Measurements from ENCODE around the gene CACNA1C. TPM values are rescaled to one million over a fixed set of nuclear protein-coding genes. Genes with fewer than 3 reads are reported as not detected.

CACNA1C gene
- polyA plus RNA-seq, 1 of the 3 experiments (the other 2 are of a cell fraction) = 1.5 TPM

GRCh38 chr12:2562400-2562799 lies 509.6 kb downstream of the CACNA1C start:
- WGBS (ENCODE audit: low lambda C conversion rate) = 13% methylated on average over 3 of the region's 3 CpGs
- Histone ChIP-seq H3K4me3 (ENCODE audit: low read depth in 2 of 2, low read length in 1 of 2) (no peak overlapping the region), H4K20me1 (ENCODE audit: insufficient read depth) (no peaks in the 10 kb centered on the region), H2AFZ (ENCODE audit: low read depth) (no peak overlapping the region), H3K9ac (no peak overlapping the region), H3K9me3 (no peaks in the 10 kb centered on the region), H3K79me2 (ENCODE audit: insufficient read depth) (no peaks in the 10 kb centered on the region), H3K4me1 (ENCODE audit: control insufficient read depth in 1 of 2, insufficient read depth in 2 of 2, low read depth in 1 of 2, low read length in 1 of 2) (peaks cover 0 to 23% of the 10 kb centered on the region in 2 experiments; a peak in 1 of 4 replicates), H3K9me2 (no peaks in the 10 kb centered on the region), H3K4me2 (no peak overlapping the region), H3F3A (replicated peaks; ENCODE audit: insufficient read depth) (no peaks in the 10 kb centered on the region), H3K27ac (ENCODE audit: low read depth in 2 of 2, low read length in 1 of 2) (no peak overlapping the region), H3K27me3 (ENCODE audit: insufficient read depth) (no peaks in the 10 kb centered on the region), H3K36me3 (replicated peaks in 1 of 2; ENCODE audit: control insufficient read depth in 1 of 2, insufficient read depth in 2 of 2, low read length in 1 of 2) (no peaks in the 10 kb centered on the region)
- CTCF ChIA-PET = interaction anchor here (0.7 to 1.3 kb wide), 2 partner anchors 21 to 222 kb away, joined by 3 to 4 read pairs; no protein-coding TSS in a partner anchor
- POLR2A ChIA-PET = no interaction called here
- DNase-seq = peak; percentile 55
- TF ChIP-seq REST (IDR thresholded peaks at IDR 0.05; ENCODE audit: low read depth, low read length) = no peak
- TF ChIP-seq SMC3 (IDR thresholded peaks at IDR 0.05; ENCODE audit: low read depth, low read length) = no peak
- 0 out of 2 replicates have a peak, but pooled peaks have one; percentile 55 for TF ChIP-seq RCOR1 (IDR thresholded peaks at IDR 0.05; ENCODE audit: low read length)
- TF ChIP-seq IRF3 (IDR thresholded peaks at IDR 0.05; ENCODE audit: low read depth, low read length) = no peak
- no peak for TF ChIP-seq RAD21 (IDR thresholded peaks at IDR 0.05; ENCODE audit: low read length)
- no peak for TF ChIP-seq PBX3 (IDR thresholded peaks at IDR 0.05)
- TF ChIP-seq TAF1 (IDR thresholded peaks at IDR 0.05; ENCODE audit: borderline replicate concordance, low read depth, low read length) = no peak
- TF ChIP-seq NRF1 (IDR thresholded peaks at IDR 0.05; ENCODE audit: low read depth, low read length) = no peak
- TF ChIP-seq USF2 (IDR thresholded peaks at IDR 0.05; ENCODE audit: borderline replicate concordance, low read depth, low read length) = no peak
- TF ChIP-seq POLR2AphosphoS5 (IDR thresholded peaks at IDR 0.05; ENCODE audit: low read depth, low read length) = no peak
- TF ChIP-seq TCF12 (IDR thresholded peaks at IDR 0.05) = 0 out of 2 replicates have a peak, but pooled peaks have one; percentile 9
- TF ChIP-seq EP300 (IDR thresholded peaks at IDR 0.05; ENCODE audit: borderline replicate concordance in 1 of 2, low read depth in 1 of 2, low read length in 1 of 2) = peak in 1 of 2 experiments; percentile 35; a peak in 1 of 4 replicates
